ENCODE results near the gene PRIM2.
"Not testable (repeated sequence)": the region's sequence is repeated elsewhere in the genome, so short reads cannot be mapped to it uniquely, and the experiment has no call there.

GRCh38 chr6:57274113-57274824 lies 43.2 kb upstream of the PRIM2 start:
- TF ChIP-seq CTCF (IDR thresholded peaks at IDR 0.05 in 2 of 3, conservative IDR thresholded peaks at IDR 0.05 in 1 of 3; ENCODE audit: control insufficient read depth in 2 of 3, extremely low read depth in 1 of 3, insufficient read depth in 1 of 3, low read depth in 3 of 3, low read length in 3 of 3); PKNOX1 (IDR thresholded peaks at IDR 0.05); TARDBP (IDR thresholded peaks at IDR 0.05; ENCODE audit: borderline replicate concordance); POLR2A (IDR thresholded peaks at IDR 0.05; ENCODE audit: low read depth, low read length); E2F4 (IDR thresholded peaks at IDR 0.05; ENCODE audit: low read depth, low read length); CHD2 (IDR thresholded peaks at IDR 0.05; ENCODE audit: borderline replicate concordance, low read depth, low read length); ATF2 (IDR thresholded peaks at IDR 0.05; ENCODE audit: low read length); HSF1 (IDR thresholded peaks at IDR 0.05; ENCODE audit: low read depth, low read length); SREBF1 (IDR thresholded peaks at IDR 0.05; ENCODE audit: low read length): not testable (repeated sequence)
